K562 (cell line): ENCODE results near the gene MPPED1. TPM values are rescaled to one million over a fixed set of nuclear protein-coding genes. Genes with fewer than 3 reads are reported as not detected.

Experiments used
- ATAC-seq: fragments of 200-7000 bp; cut with Tn5 transposase; 3 replicates; pipeline ENCODE4 v1.9.1; 2020; ENCODE audit warnings: moderate library complexity
- BruUV-seq: library from RNA; stranded (reverse); fragments of 400-500 nt; replicated peaks from 2 replicates; lab custom pipeline; 2021; lab: Mats Ljungman, UMichigan
- CTCF ChIA-PET: fragments of 300-600 bp; formaldehyde crosslinking; extraction: SDS; loops from one replicate; lab custom pipeline; 2021; ENCODE audit warnings: low intra/inter-chr PET ratio; lab: Yijun Ruan, JAX
- POLR2A ChIA-PET: fragments of 300-600, 350-650 bp; sonication (Branson Sonifier 250); formaldehyde crosslinking; extraction: SDS; loops from one replicate; lab custom pipeline; 2021; ENCODE audit warnings: antibody characterized with exemption, inconsistent platforms; lab: Yijun Ruan, JAX
- DNase-seq, 4 experiments: peaks; one replicate each; pipeline versions ENCODE4 v3.0.0 to v3.0.0-alpha.2; 2011 to 2018; ENCODE audit warnings: low spot score in 3 of 4, mixed read lengths in 3 of 4; ENCODE audit errors: extremely low read depth in 1 of 4
- FAIRE-seq: peaks from 2 replicates; lab custom pipeline; 2011; peaks lifted over from hg19 to GRCh38; lab: Jason Lieb, UNC
- H2AFZ ChIP-seq: 2 replicates; pipeline ENCODE4 v1.6.0; 2011; ENCODE audit warnings: low read depth, low read length, control low read depth, inconsistent platforms
- H3K27ac ChIP-seq: fragments of 200-600 bp; 3 replicates; pipeline ENCODE4 v1.8.0; 2011; ENCODE audit warnings: low read depth, mild to moderate bottlenecking, control low read depth, inconsistent platforms, low read length, moderate library complexity, mixed read lengths; ENCODE audit errors: extremely low read depth
- H3K27me3 ChIP-seq, 2 experiments: fragments of 300-600 bp in 1 of 2; 2 replicates in 1 of 2; 3 replicates in 1 of 2; pipeline versions ENCODE4 v1.6.0 to v1.8.0; 2011; ENCODE audit warnings: inconsistent platforms in 2 of 2, low read length in 2 of 2, mild to moderate bottlenecking in 1 of 2, mixed read lengths in 1 of 2, moderate library complexity in 1 of 2; ENCODE audit not compliant: control insufficient read depth in 2 of 2, insufficient read depth in 2 of 2
- H3K36me3 ChIP-seq: fragments of 300-600 bp; 3 replicates; pipeline ENCODE4 v1.8.0; 2011; ENCODE audit warnings: mild to moderate bottlenecking, low read length, inconsistent platforms; ENCODE audit not compliant: control insufficient read depth, insufficient read depth
- H3K4me1 ChIP-seq, 2 experiments: fragments of 200-600 bp in 1 of 2; replicated peaks in 1 of 2; 2 replicates in 1 of 2; 3 replicates in 1 of 2; pipeline versions ENCODE4 v1.5.1 to v1.8.0; 2011; ENCODE audit warnings: inconsistent platforms in 2 of 2, low read length in 2 of 2, mild to moderate bottlenecking in 1 of 2, mixed read lengths in 1 of 2, moderate library complexity in 1 of 2; ENCODE audit not compliant: control insufficient read depth in 2 of 2, insufficient read depth in 2 of 2
- H3K4me2 ChIP-seq: 2 replicates; pipeline ENCODE4 v1.6.1; 2011; ENCODE audit warnings: low read length, control low read depth, inconsistent platforms, mixed read lengths; ENCODE audit not compliant: insufficient read depth
- H3K4me3 ChIP-seq: fragments of 200-600 bp; sonication (generic), shearing (Covaris generic); 2 replicates; pipeline ENCODE4 v1.5.1; 2016; ENCODE audit warnings: control low read depth, inconsistent platforms
- H3K79me2 ChIP-seq: fragments of 200-600 bp; 3 replicates; pipeline ENCODE4 v1.8.0; 2011; ENCODE audit warnings: low read length, inconsistent platforms; ENCODE audit not compliant: control insufficient read depth, insufficient read depth
- H3K9ac ChIP-seq, 2 experiments: 2 replicates each; pipeline versions ENCODE4 v1.6.0 to v1.6.1; 2011; ENCODE audit warnings: low read depth in 2 of 2, low read length in 2 of 2, control low read depth in 1 of 2, inconsistent platforms in 1 of 2, mild to moderate bottlenecking in 1 of 2, mixed read lengths in 1 of 2; ENCODE audit not compliant: insufficient read depth in 1 of 2
- H3K9me1 ChIP-seq: one replicate; pipeline ENCODE4 v1.6.0; 2011; ENCODE audit warnings: inconsistent platforms, mild to moderate bottlenecking, low read length, moderate library complexity; ENCODE audit not compliant: control insufficient read depth, insufficient read depth
- H3K9me3 ChIP-seq: replicated peaks from 2 replicates; pipeline ENCODE4 v1.5.1; 2011; ENCODE audit warnings: low read depth, low read length, inconsistent platforms; ENCODE audit not compliant: control insufficient read depth, insufficient read depth
- H4K20me1 ChIP-seq: replicated peaks from 2 replicates; pipeline ENCODE4 v1.6.1; 2011; ENCODE audit warnings: low read length, inconsistent platforms, mixed read lengths; ENCODE audit not compliant: control insufficient read depth, insufficient read depth
- ADNP ChIP-seq: fragments of 200-800 bp; sonication (Bioruptor generic); IDR thresholded peaks from 2 replicates; pipeline ENCODE4 v1.6.1; 2016; ENCODE audit warnings: missing genetic modification characterization, missing compliant biosample characterization
- BRCA1 ChIP-seq, 2 experiments: fragments of 450-650 bp in 1 of 2; sonication (generic) in 1 of 2; formaldehyde crosslinking in 1 of 2; IDR thresholded peaks; 2 replicates each; pipeline versions ENCODE4 v1.5.0 to v1.6.1; 2017 to 2020; ENCODE audit warnings: mild to moderate bottlenecking in 1 of 2, missing genetic modification reagents in 1 of 2
- EZH2 ChIP-seq: IDR thresholded peaks from 2 replicates; pipeline ENCODE4 v1.6.1; 2012; ENCODE audit warnings: low read depth, mild to moderate bottlenecking, inconsistent platforms, low read length, borderline replicate concordance
- JUN ChIP-seq, 2 experiments: sonication (generic) in 1 of 2; formaldehyde crosslinking in 1 of 2; IDR thresholded peaks; 2 replicates each; pipeline versions ENCODE4 v1.6.1 to v1.8.0; 2012 to 2022; ENCODE audit warnings: borderline replicate concordance in 2 of 2, mild to moderate bottlenecking in 2 of 2, improper control_type of control experiment in 1 of 2, low read depth in 1 of 2, low read length in 1 of 2, missing genetic modification reagents in 1 of 2
- KDM4B ChIP-seq, 2 experiments: fragments of 450-650 bp in 1 of 2; sonication (generic) in 1 of 2; IDR thresholded peaks; 2 replicates each; pipeline ENCODE4 v1.6.1; 2016 to 2017; ENCODE audit warnings: borderline replicate concordance in 2 of 2, antibody characterized with exemption in 1 of 2, low read depth in 1 of 2, mild to moderate bottlenecking in 1 of 2
- NCOA1 ChIP-seq: fragments of 450-650 bp; IDR thresholded peaks from 2 replicates; pipeline ENCODE4 v1.6.1; 2016; ENCODE audit warnings: low read depth
- NKRF ChIP-seq: fragments of 450-650 bp; IDR thresholded peaks from 2 replicates; pipeline ENCODE4 v1.6.1; 2016; ENCODE audit warnings: borderline replicate concordance
- OTX1 ChIP-seq: fragments of 450-650 bp; formaldehyde crosslinking; IDR thresholded peaks from 2 replicates; pipeline ENCODE4 v1.4.0; 2022; ENCODE audit warnings: mild to moderate bottlenecking
- RBBP5 ChIP-seq: fragments of 200-600 bp; sonication (generic); IDR thresholded peaks from 2 replicates; pipeline ENCODE4 v1.6.1; 2012; ENCODE audit warnings: borderline replicate concordance, mild to moderate bottlenecking, low read length, control low read depth, inconsistent platforms; ENCODE audit not compliant: insufficient read depth, poor library complexity, severe bottlenecking
- SIN3B ChIP-seq: fragments of 450-650 bp; IDR thresholded peaks from 2 replicates; pipeline ENCODE4 v1.6.1; 2017; ENCODE audit warnings: low read depth, mild to moderate bottlenecking, moderate library complexity
- TCF15 ChIP-seq: fragments of 250-450 bp; sonication (Bioruptor Pico); IDR thresholded peaks from 2 replicates; pipeline ENCODE4 v1.8.0; 2022; ENCODE audit warnings: moderate library complexity, mild to moderate bottlenecking, inconsistent platforms
- ZBTB17 ChIP-seq: fragments of 450-650 bp; formaldehyde crosslinking; IDR thresholded peaks from 2 replicates; pipeline ENCODE4 v1.4.0; 2020; ENCODE audit warnings: mild to moderate bottlenecking
- ZFP91 ChIP-seq: sonication (generic); formaldehyde crosslinking; IDR thresholded peaks from 2 replicates; pipeline ENCODE4 v1.8.0; 2022; ENCODE audit warnings: mild to moderate bottlenecking, missing genetic modification reagents
- WGBS: fragments of 100-300 bp; shearing (Covaris generic); methylation state at CpG from one replicate; pipeline ENCODE4 v1.1.6; 2016; ENCODE audit warnings: low coverage, mixed read lengths; ENCODE audit not compliant: insufficient coverage; ENCODE audit errors: missing lambda C conversion rate; 5-methylcytosine and 5-hydroxymethylcytosine counted together
- in situ Hi-C: fragments of 300-500 bp; cut with MboI; formaldehyde crosslinking; loops from 4 replicates; pipeline ENCODE4 v1.15.0; 2018; ENCODE audit warnings: inconsistent platforms, mixed read lengths
- intact Hi-C: fragments of 100-400 bp; cut with micrococcal nuclease; formaldehyde crosslinking; loops from 2 replicates; pipeline ENCODE4 v1.14.2; 2022
- polyA plus RNA-seq, 8 experiments: library from polyadenylated mRNA; depleted of rRNA in 4 of 8; stranded (reverse) in 5 of 8; unstranded in 3 of 8; fragments of >200 nt; fragmentation: Nextera tagmentation in 2 of 8; fragmentation: Illumina TruSeq in 1 of 8; extraction: Ambion mirVana in 2 of 8; extraction: Trizol in 1 of 8; gene quantifications; 2 replicates each; pipeline versions ENCODE4 v1.2.1 to v1.2.3, GENCODE V29; 2011 to 2014; ENCODE audit warnings: inconsistent platforms in 1 of 8, missing spikeins in 1 of 8
- total RNA-seq, 7 experiments: library from RNA; depleted of rRNA in 6 of 7; stranded (reverse); fragments of >200 nt in 6 of 7; fragmentation: Illumina TruSeq in 2 of 7; extraction: Trizol in 2 of 7; gene quantifications; 2 replicates each; pipeline versions ENCODE4 v1.2.1 to v1.2.3, GENCODE V29; 2011 to 2021; ENCODE audit warnings: low replicate concordance in 1 of 7

MPPED1 gene
- total and polyA plus RNA-seq, 9 of the 15 experiments (the other 6 are each of a cell fraction or from before 2014, with no cell fraction given): not detected

- TF ChIP-seq NCOA1 (no peak), NKRF (no peak), SIN3B (no peak), JUN (IDR thresholded peaks at IDR 0.05; ENCODE audit: borderline replicate concordance, low read depth, low read length) (no peak), JUN (CRISPR knock-in tag; IDR thresholded peaks at IDR 0.05; ENCODE audit: borderline replicate concordance) (no peak), BRCA1 (IDR thresholded peaks at IDR 0.05) (no peak), BRCA1 (CRISPR knock-in tag; IDR thresholded peaks at IDR 0.05) (no peak), EZH2 (no peak), ZBTB17 (CRISPR knock-in tag) (no peak)
Observed at GRCh38 chr22:43400449-43400848, 11.4 kb upstream of the MPPED1 start (continued).

- Histone ChIP-seq H3K79me2 (no peaks in the 10 kb centered on the region), H3K4me2 (no peak overlapping the region), H4K20me1 (no peaks in the 10 kb centered on the region), H3K9me1 (no peaks in the 10 kb centered on the region), H3K4me1 (peaks cover 0 to 11% of the 10 kb centered on the region in 2 experiments; a peak in 2 of 5 replicates), H3K36me3 (no peaks in the 10 kb centered on the region), H3K9ac (no peak overlapping the region), H3K4me3 (no peak overlapping the region), H3K27me3 (peaks cover 0 to 4% of the 10 kb centered on the region in 2 experiments; a peak in 1 of 5 replicates), H3K9me3 (no peaks in the 10 kb centered on the region), H2AFZ (no peak overlapping the region), H3K27ac (no peak overlapping the region)
- DNase-seq (no peak), FAIRE-seq (no peak), ATAC-seq (no peak)
- ChIA-PET CTCF (interaction anchor here (0.6 kb wide), 1 partner anchor 16 kb away, joined by 7 read pairs; no protein-coding TSS in a partner anchor), POLR2A (no interaction called here)
- TF ChIP-seq ZFP91 (CRISPR knock-in tag) (no peak), KDM4B (IDR thresholded peaks at IDR 0.05; ENCODE audit: borderline replicate concordance in 2 of 2, low read depth in 1 of 2) (no peak), RBBP5 (no peak), OTX1 (CRISPR knock-in tag) (no peak), ADNP (no peak), TCF15 (CRISPR knock-in tag) (no peak)
- 10% methylated on average over 2 of the region's 5 CpGs for WGBS
- BruUV-seq: no TSS peak
- intact Hi-C loops: no loop called here
- in situ Hi-C loops: no loop called here
Observed at GRCh38 chr22:43401233-43401632, 10.6 kb upstream of the MPPED1 start.
